HFF-Myc (cell line): Measurements from ENCODE around the gene PLEKHA6.

Source experiments
- DNase-seq: peaks from one replicate; pipeline ENCODE4 v3.0.0-alpha.2; 2011; ENCODE audit warnings: low read depth; ENCODE audit errors: extremely low read depth
- H3K4me3 ChIP-seq: replicated peaks from 2 replicates; pipeline ENCODE4 v1.5.1; 2011; ENCODE audit warnings: low read depth, mild to moderate bottlenecking, control low read depth, low read length
- CTCF ChIP-seq: IDR thresholded peaks from 2 replicates; pipeline ENCODE4 v1.5.1; 2012; ENCODE audit warnings: mild to moderate bottlenecking, low read depth, low read length, control low read depth; ENCODE audit errors: missing control alignments

Gene PLEKHA6

GRCh38 chr1:204268101-204268500, 91.6 kb downstream of the PLEKHA6 start:
- TF ChIP-seq CTCF, result no peak
- DNase-seq, result no peak
- no peak overlapping the region for H3K4me3 ChIP-seq

- no peak for DNase-seq
- TF ChIP-seq CTCF, result no peak
Measured at GRCh38 chr1:204267191-204267601, 92.5 kb downstream of the PLEKHA6 start.

GRCh38 chr1:204266504-204267034, 93.2 kb downstream of the PLEKHA6 start:
- TF ChIP-seq CTCF, result no peak
- no peak for DNase-seq
- no peak overlapping the region for H3K4me3 ChIP-seq

More at GRCh38 chr1:204267191-204267601, 92.5 kb downstream of the PLEKHA6 start:
- H3K4me3 ChIP-seq, result no peak overlapping the region

- no peak for TF ChIP-seq CTCF
- no peak overlapping the region for H3K4me3 ChIP-seq
- no peak for DNase-seq
Measured at GRCh38 chr1:204265665-204266064, 94.1 kb downstream of the PLEKHA6 start.

- DNase-seq, result no peak
- H3K4me3 ChIP-seq, result no peak overlapping the region
- TF ChIP-seq CTCF, result no peak
Measured at GRCh38 chr1:204264805-204265204, 94.9 kb downstream of the PLEKHA6 start.

- no peak for DNase-seq
- TF ChIP-seq CTCF, result no peak
- no peak overlapping the region for H3K4me3 ChIP-seq
Measured at GRCh38 chr1:204263254-204263910, 96.3 kb downstream of the PLEKHA6 start.
